ENCODE results near the gene ARHGEF4.

DNA sequence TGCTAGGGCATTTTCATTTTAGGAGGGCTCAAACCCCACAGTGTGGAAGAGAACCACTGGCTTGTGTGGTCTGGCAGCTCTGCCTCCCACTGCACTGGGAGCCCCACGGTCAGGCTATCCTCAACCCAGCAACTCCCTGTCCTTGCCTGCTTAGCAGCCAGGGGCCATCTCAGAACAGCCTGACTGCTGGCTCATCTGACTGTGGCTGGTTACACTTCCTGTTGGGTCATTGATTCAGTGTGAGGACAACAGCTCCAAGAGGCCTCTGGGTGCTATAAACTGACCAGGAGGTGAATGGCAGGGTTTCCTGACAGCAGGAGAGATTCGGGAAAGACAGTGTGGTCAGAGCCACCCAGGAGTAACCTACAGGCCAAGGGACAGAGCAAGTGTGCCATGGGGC is 41.3 kb upstream of the ARHGEF4 start:
- TF ChIP-seq RAD21 (IDR thresholded peaks at IDR 0.05; ENCODE audit: low read depth) (no peak), CTCF (IDR thresholded peaks at IDR 0.05 in 2 of 3, conservative IDR thresholded peaks at IDR 0.05 in 1 of 3; ENCODE audit: borderline replicate concordance in 1 of 3, insufficient read depth in 1 of 3, low read depth in 2 of 3, low read length in 2 of 3) (no peak), EZH2 (IDR thresholded peaks at IDR 0.05) (no peak)

Data from HCT116 (cell line).